CD14-positive monocyte (primary cell): ENCODE results near the gene OR4C3. TPM values are rescaled to one million over a fixed set of nuclear protein-coding genes. Genes with fewer than 3 reads are reported as not detected.
A peak's percentile ranks its signal among the peaks of the same experiment; 100 is the strongest.
"Not testable (repeated sequence)": the region's sequence is repeated elsewhere in the genome, so short reads cannot be mapped to it uniquely, and the experiment has no call there.

Experiments used
- DNase-seq, 3 donors: peaks; one replicate each; pipeline ENCODE4 v3.0.0-alpha.2; 2011 to 2022
- H2AFZ ChIP-seq: 2 replicates; pipeline ENCODE4 v1.6.0; 2012; ENCODE audit warnings: mild to moderate bottlenecking, low read depth, low read length, inconsistent platforms; ENCODE audit not compliant: insufficient read depth, poor library complexity, severe bottlenecking
- H3K27ac ChIP-seq, 2 donors: 1 replicate in 1 of 2; 2 replicates in 1 of 2; pipeline ENCODE4 v1.5.1; 2012 to 2013; ENCODE audit warnings: low read length in 2 of 2, control low read depth in 1 of 2, inconsistent platforms in 1 of 2, low read depth in 1 of 2, mild to moderate bottlenecking in 1 of 2
- H3K27me3 ChIP-seq, 2 donors: one replicate each; pipeline versions ENCODE4 v1.6.0 to v1.6.1; 2011 to 2013; ENCODE audit warnings: low read length in 2 of 2; ENCODE audit not compliant: control insufficient read depth in 2 of 2, insufficient read depth in 2 of 2
- H3K36me3 ChIP-seq, 2 donors: replicated peaks in 1 of 2; 1 replicate in 1 of 2; 2 replicates in 1 of 2; pipeline versions ENCODE4 v1.5.1 to v1.6.1; 2012 to 2013; ENCODE audit warnings: low read length in 2 of 2, control low read depth in 1 of 2, inconsistent platforms in 1 of 2, mild to moderate bottlenecking in 1 of 2; ENCODE audit not compliant: insufficient read depth in 2 of 2, control insufficient read depth in 1 of 2
- H3K4me1 ChIP-seq, 2 donors: 1 replicate in 1 of 2; 2 replicates in 1 of 2; pipeline versions ENCODE4 v1.5.1 to v1.6.1; 2012 to 2013; ENCODE audit warnings: low read length in 2 of 2, control low read depth in 1 of 2, inconsistent platforms in 1 of 2, mild to moderate bottlenecking in 1 of 2, moderate library complexity in 1 of 2; ENCODE audit not compliant: insufficient read depth in 2 of 2, control insufficient read depth in 1 of 2
- H3K4me2 ChIP-seq: replicated peaks from 2 replicates; pipeline ENCODE3; 2012; ENCODE audit warnings: low read length, moderate library complexity, mild to moderate bottlenecking; ENCODE audit not compliant: poor library complexity, severe bottlenecking; ENCODE audit errors: extremely low read depth
- H3K4me3 ChIP-seq, 3 experiments: fragments of 200-600 bp in 1 of 3; sonication (generic) in 1 of 3; replicated peaks in 1 of 3; 1 replicate in 2 of 3; 2 replicates in 1 of 3; pipeline ENCODE4 v1.5.1; 2011 to 2013; ENCODE audit warnings: low read length in 3 of 3, mild to moderate bottlenecking in 3 of 3, control low read depth in 2 of 3, low read depth in 2 of 3, inconsistent platforms in 1 of 3, moderate library complexity in 1 of 3
- H3K79me2 ChIP-seq: 2 replicates; pipeline ENCODE4 v1.6.0; 2012; ENCODE audit warnings: mild to moderate bottlenecking, control low read depth, inconsistent platforms, low read length, moderate library complexity; ENCODE audit not compliant: insufficient read depth
- H3K9ac ChIP-seq: 2 replicates; pipeline ENCODE4 v1.6.0; 2017; ENCODE audit warnings: low read length, mild to moderate bottlenecking; ENCODE audit not compliant: insufficient read depth, poor library complexity, severe bottlenecking
- H3K9me3 ChIP-seq, 2 donors: replicated peaks in 1 of 2; 1 replicate in 1 of 2; 2 replicates in 1 of 2; pipeline versions ENCODE4 v1.5.1 to v1.6.1; 2012 to 2013; ENCODE audit warnings: low read length in 2 of 2, control low read depth in 1 of 2; ENCODE audit not compliant: control insufficient read depth in 1 of 2, insufficient read depth in 1 of 2
- H4K20me1 ChIP-seq: 2 replicates; pipeline ENCODE4 v1.6.0; 2012; ENCODE audit warnings: mild to moderate bottlenecking, low read length, control low read depth, moderate library complexity; ENCODE audit not compliant: insufficient read depth
- H3K27ac Mint-ChIP-seq, 7 donors: one replicate each; pipeline ENCODE4 v1.8.0; 2020; ENCODE audit warnings: mild to moderate bottlenecking in 7 of 7, mixed read lengths in 7 of 7, moderate library complexity in 6 of 7, inconsistent platforms in 2 of 7
- H3K27me3 Mint-ChIP-seq, 3 donors: one replicate each; pipeline ENCODE4 v1.8.0; 2021 to 2022; ENCODE audit warnings: low read depth in 3 of 3, mild to moderate bottlenecking in 3 of 3, mixed read lengths in 3 of 3, moderate library complexity in 3 of 3, inconsistent platforms in 1 of 3
- H3K36me3 Mint-ChIP-seq, 2 donors: one replicate each; pipeline ENCODE4 v1.8.0; 2020; ENCODE audit warnings: mixed read lengths in 2 of 2, inconsistent platforms in 1 of 2, mild to moderate bottlenecking in 1 of 2
- H3K4me1 Mint-ChIP-seq: one replicate; pipeline ENCODE4 v1.8.0; 2020; ENCODE audit warnings: mild to moderate bottlenecking, mixed read lengths
- H3K4me3 Mint-ChIP-seq, 2 donors: one replicate each; pipeline ENCODE4 v1.8.0; 2020; ENCODE audit warnings: mild to moderate bottlenecking in 2 of 2, mixed read lengths in 2 of 2, moderate library complexity in 1 of 2
- H3K9me3 Mint-ChIP-seq, 7 donors: one replicate each; pipeline ENCODE4 v1.8.0; 2020 to 2022; ENCODE audit warnings: mixed read lengths in 7 of 7, mild to moderate bottlenecking in 6 of 7, moderate library complexity in 6 of 7, inconsistent platforms in 2 of 7
- WGBS: methylation state at CpG from one replicate; pipeline ENCODE4 v1.1.5; 2013; ENCODE audit warnings: missing lambda C conversion rate; ENCODE audit not compliant: insufficient coverage; 5-methylcytosine and 5-hydroxymethylcytosine counted together
- intact Hi-C, 2 donors: fragments of 100-400 bp; cut with micrococcal nuclease; formaldehyde crosslinking; loops; one replicate each; pipeline versions ENCODE4 v1.15.0 to v1.15.1; 2023
- polyA minus RNA-seq: library from RNA; depleted of rRNA, polyadenylated mRNA; stranded (reverse); fragments of >200 nt; gene quantifications from 2 replicates; pipeline ENCODE4 v1.2.3, GENCODE V29; 2012
- polyA plus RNA-seq, 3 donors: library from polyadenylated mRNA; depleted of rRNA in 1 of 3; unstranded in 2 of 3; stranded (reverse) in 1 of 3; fragments of 300-500 nt in 2 of 3; fragments of >200 nt in 1 of 3; fragmentation: Illumina TruSeq in 2 of 3; gene quantifications; 1 replicate in 2 of 3; 2 replicates in 1 of 3; pipeline ENCODE4 v1.2.3, GENCODE V29; 2012 to 2021
- total RNA-seq, 12 experiments: library from RNA in 1 of 12; stranded (reverse) in 1 of 12; fragments of 120-200 nt in 1 of 12; gene quantifications; one replicate each; pipeline ENCODE4 v1.2.4 and lab custom pipeline; 2013 to 2026; ENCODE audit warnings: mixed read lengths in 6 of 12, inconsistent platforms in 1 of 12
- TF ChIP-seq, protein P1 (sequence below): fragments of 200-600 bp; IDR thresholded peaks from one replicate; pipeline ENCODE4 v1.8.0; 2022; ENCODE audit warnings: antibody characterized with exemption, mild to moderate bottlenecking

The OR4C3 gene
- total RNA-seq (2013): not detected
- not detected for polyA plus RNA-seq
- polyA minus RNA-seq: not detected in 2 replicates
- total RNA-seq (lab: John Stamatoyannopoulos, UW): 0 to 0.35 (median 0) reads per million in 11 experiments

DNA sequence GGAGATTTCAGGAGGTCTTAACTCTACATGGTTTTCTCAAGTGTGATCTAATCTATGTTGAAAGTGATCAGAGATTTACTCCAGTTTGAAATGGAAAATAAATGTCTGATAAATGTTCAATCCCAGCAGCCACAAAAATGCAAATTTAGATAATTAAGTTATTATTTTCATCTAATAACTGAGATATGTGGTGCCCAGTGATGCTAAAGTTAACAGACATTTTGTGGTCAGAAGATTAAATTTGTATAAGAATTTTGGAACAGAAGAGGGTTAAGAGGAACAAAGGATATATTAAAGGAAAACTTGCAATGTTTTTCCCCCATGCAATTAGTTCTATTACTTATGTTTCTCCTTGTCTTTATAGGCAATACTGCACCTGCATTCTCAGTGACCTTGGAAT, at the start of gene OR4C3:
Gene OR4C3 (plus strand): TSS at position 301 of the 400 bp plus-strand sequence. CDS start 102 bp downstream, outside the sequence.
- H3K4me1 Mint-ChIP-seq, H3K9ac ChIP-seq, DNase-seq, intact Hi-C loops, H3K27ac ChIP-seq, H4K20me1 ChIP-seq, H3K79me2 ChIP-seq, H3K4me1 ChIP-seq, H3K27me3 ChIP-seq, H3K4me2 ChIP-seq, H3K27me3 Mint-ChIP-seq, H3K36me3 ChIP-seq, H3K4me3 Mint-ChIP-seq, H3K4me3 ChIP-seq, H3K9me3 Mint-ChIP-seq, H3K9me3 ChIP-seq, H2AFZ ChIP-seq, H3K36me3 Mint-ChIP-seq: not testable (repeated sequence)
- peak within 1 kb of the TSS in 1 of 7 donors; percentile 73 for H3K27ac Mint-ChIP-seq

DNA sequence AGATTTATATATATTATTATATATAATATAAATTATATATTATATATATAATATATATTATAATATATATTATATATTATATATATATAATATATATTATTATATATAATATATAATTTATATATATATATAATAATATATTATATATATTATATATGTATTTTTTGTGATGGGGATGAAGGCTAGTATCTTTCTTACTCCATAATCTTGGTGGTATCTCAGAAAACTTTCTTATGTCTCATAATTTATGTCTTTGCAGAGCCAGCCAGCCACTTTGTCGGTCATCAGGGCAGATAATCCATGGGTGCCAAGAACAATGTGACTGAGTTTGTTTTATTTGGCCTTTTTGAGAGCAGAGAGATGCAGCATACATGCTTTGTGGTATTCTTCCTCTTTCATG, 18.8 kb upstream of the OR4C3 start, which contains the start of gene OR4S1:
Gene OR4S1 (plus strand): TSS at position 301 of the 400 bp plus-strand sequence. CDS start 0 bp downstream, at position 301.
- Histone ChIP-seq H3K36me3 (no peaks in the 10 kb centered on the region), H3K4me2 (no peak within 1 kb of the TSS), H3K4me3 (no peak within 1 kb of the TSS), H3K4me1 (no peaks in the 10 kb centered on the region), H3K27ac (no peak within 1 kb of the TSS), H3K9ac (no peak within 1 kb of the TSS), H4K20me1 (no peaks in the 10 kb centered on the region), H3K79me2 (no peaks in the 10 kb centered on the region), H3K9me3 (no peaks in the 10 kb centered on the region), H3K27me3 (no peaks in the 10 kb centered on the region), H2AFZ (no peak within 1 kb of the TSS)
- peak within 1 kb of the TSS in 1 of 7 donors; percentile 5 for H3K27ac Mint-ChIP-seq
- WGBS: 100% methylated on average over 1 of the region's 1 CpG
- H3K4me1 Mint-ChIP-seq: no peaks in the 10 kb centered on the region
- no peaks in the 10 kb centered on the region for H3K9me3 Mint-ChIP-seq
- TF ChIP-seq, protein P1, sequence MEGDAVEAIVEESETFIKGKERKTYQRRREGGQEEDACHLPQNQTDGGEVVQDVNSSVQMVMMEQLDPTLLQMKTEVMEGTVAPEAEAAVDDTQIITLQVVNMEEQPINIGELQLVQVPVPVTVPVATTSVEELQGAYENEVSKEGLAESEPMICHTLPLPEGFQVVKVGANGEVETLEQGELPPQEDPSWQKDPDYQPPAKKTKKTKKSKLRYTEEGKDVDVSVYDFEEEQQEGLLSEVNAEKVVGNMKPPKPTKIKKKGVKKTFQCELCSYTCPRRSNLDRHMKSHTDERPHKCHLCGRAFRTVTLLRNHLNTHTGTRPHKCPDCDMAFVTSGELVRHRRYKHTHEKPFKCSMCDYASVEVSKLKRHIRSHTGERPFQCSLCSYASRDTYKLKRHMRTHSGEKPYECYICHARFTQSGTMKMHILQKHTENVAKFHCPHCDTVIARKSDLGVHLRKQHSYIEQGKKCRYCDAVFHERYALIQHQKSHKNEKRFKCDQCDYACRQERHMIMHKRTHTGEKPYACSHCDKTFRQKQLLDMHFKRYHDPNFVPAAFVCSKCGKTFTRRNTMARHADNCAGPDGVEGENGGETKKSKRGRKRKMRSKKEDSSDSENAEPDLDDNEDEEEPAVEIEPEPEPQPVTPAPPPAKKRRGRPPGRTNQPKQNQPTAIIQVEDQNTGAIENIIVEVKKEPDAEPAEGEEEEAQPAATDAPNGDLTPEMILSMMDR: no peak
- no peaks in the 10 kb centered on the region for H3K36me3 Mint-ChIP-seq
- no peak for DNase-seq
- intact Hi-C loops: no loop called here
- H3K4me3 Mint-ChIP-seq: peak within 1 kb of the TSS in 1 of 2 donors; percentile 38
- H3K27me3 Mint-ChIP-seq: peaks cover 0 to 5% (median 3%) of the 10 kb centered on the region in 3 donors
